NB4 (cell line): ENCODE results near the gene OR2T11.
"Not testable (repeated sequence)": the region's sequence is repeated elsewhere in the genome, so short reads cannot be mapped to it uniquely, and the experiment has no call there.

Experiments
- MYC ChIP-seq: IDR thresholded peaks from 2 replicates; pipeline ENCODE4 v1.6.1; 2011; ENCODE audit warnings: low read depth, low read length
- POLR2A ChIP-seq: IDR thresholded peaks from 2 replicates; pipeline ENCODE4 v1.6.1; 2011; ENCODE audit warnings: mild to moderate bottlenecking; ENCODE audit not compliant: insufficient read length; ENCODE audit errors: extremely low read depth
- TF ChIP-seq, protein P1 (sequence below): IDR thresholded peaks from one replicate; pipeline ENCODE4 v1.5.1; 2012; ENCODE audit warnings: low read depth, low read length
- TF ChIP-seq, protein P2 (sequence below): IDR thresholded peaks from 2 replicates; pipeline ENCODE4 v1.6.1; 2011; ENCODE audit warnings: low read depth, low read length

DNA sequence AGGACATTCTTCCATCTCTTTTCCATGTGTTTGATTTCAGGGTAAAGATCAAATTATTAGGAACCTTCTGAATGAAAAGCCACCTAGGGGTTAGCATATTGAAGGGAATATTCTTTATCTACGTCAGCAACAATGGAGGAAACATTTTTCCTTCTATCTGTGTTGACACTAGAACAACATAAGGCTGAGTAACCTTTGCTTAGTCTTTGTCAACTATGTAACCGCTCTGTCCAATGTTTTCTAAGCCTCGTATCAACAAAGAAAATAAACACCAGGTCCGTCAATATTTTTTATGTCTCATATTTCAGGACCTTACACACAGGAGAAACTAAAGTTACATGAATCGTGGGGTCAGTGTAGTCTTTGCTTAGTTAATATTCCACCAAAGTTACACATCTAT lies 1.7 kb upstream of the OR2T11 start:
- TF ChIP-seq, protein P1, sequence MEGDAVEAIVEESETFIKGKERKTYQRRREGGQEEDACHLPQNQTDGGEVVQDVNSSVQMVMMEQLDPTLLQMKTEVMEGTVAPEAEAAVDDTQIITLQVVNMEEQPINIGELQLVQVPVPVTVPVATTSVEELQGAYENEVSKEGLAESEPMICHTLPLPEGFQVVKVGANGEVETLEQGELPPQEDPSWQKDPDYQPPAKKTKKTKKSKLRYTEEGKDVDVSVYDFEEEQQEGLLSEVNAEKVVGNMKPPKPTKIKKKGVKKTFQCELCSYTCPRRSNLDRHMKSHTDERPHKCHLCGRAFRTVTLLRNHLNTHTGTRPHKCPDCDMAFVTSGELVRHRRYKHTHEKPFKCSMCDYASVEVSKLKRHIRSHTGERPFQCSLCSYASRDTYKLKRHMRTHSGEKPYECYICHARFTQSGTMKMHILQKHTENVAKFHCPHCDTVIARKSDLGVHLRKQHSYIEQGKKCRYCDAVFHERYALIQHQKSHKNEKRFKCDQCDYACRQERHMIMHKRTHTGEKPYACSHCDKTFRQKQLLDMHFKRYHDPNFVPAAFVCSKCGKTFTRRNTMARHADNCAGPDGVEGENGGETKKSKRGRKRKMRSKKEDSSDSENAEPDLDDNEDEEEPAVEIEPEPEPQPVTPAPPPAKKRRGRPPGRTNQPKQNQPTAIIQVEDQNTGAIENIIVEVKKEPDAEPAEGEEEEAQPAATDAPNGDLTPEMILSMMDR = not testable (repeated sequence)
- TF ChIP-seq POLR2A, MYC: not testable (repeated sequence)
- TF ChIP-seq, protein P2, sequence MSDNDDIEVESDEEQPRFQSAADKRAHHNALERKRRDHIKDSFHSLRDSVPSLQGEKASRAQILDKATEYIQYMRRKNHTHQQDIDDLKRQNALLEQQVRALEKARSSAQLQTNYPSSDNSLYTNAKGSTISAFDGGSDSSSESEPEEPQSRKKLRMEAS = not testable (repeated sequence)
